Panc1 (cell line): ENCODE data around the gene CACNA1D.

Experiments used
- POLR2AphosphoS5 ChIP-seq: IDR thresholded peaks from 2 replicates; pipeline ENCODE4 v1.6.1; 2012; ENCODE audit warnings: mild to moderate bottlenecking, low read depth, low read length, moderate library complexity
- TF ChIP-seq, protein P1 (sequence below): fragments of 450-650 bp; IDR thresholded peaks from 2 replicates; pipeline ENCODE4 v1.5.1; 2017; ENCODE audit warnings: mild to moderate bottlenecking

DNA sequence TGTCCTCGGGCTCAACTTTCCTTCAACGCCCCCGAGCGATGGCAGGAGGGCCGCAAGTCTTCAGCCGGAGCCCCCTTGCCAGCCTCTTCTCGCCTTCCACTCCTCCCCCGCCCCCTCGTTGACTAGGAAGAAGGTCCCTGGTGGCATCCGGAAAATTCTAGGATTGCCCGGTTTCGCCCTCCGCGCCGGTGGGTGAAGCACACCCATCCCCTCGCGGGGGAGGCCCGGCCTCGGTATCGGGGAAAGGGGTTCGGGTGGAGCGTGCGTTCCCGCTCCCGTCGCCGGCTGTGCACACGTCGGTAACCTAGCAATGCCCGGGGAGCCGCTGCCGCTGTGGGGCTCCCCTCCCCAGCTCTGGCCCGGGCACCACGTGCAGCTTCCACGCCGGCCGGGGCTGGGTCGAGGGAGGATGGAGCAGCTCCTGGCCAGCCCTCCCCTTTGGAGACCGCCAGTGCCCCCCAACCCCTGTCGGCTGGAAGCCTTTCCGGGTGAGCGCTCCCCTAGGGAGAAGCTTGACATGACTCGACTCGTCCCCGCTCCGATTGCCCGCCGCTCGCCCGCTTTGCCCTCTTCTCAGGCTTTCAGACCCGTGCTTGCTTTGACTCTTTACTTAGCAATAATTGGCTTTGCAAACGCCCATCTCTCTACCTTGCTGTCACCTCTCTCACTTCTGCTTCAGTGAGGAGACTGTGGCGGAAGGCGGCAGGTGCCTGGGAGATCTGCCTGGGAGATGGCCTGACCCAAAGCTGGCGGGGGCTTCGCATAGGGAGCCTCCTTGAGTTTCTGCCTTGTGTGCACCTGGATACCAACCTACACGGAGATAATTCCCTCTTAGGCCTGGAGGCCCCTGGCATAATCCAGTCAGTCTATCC, 1.3 kb downstream of the CACNA1D start:
- no peak for TF ChIP-seq POLR2AphosphoS5
- TF ChIP-seq, protein P1, sequence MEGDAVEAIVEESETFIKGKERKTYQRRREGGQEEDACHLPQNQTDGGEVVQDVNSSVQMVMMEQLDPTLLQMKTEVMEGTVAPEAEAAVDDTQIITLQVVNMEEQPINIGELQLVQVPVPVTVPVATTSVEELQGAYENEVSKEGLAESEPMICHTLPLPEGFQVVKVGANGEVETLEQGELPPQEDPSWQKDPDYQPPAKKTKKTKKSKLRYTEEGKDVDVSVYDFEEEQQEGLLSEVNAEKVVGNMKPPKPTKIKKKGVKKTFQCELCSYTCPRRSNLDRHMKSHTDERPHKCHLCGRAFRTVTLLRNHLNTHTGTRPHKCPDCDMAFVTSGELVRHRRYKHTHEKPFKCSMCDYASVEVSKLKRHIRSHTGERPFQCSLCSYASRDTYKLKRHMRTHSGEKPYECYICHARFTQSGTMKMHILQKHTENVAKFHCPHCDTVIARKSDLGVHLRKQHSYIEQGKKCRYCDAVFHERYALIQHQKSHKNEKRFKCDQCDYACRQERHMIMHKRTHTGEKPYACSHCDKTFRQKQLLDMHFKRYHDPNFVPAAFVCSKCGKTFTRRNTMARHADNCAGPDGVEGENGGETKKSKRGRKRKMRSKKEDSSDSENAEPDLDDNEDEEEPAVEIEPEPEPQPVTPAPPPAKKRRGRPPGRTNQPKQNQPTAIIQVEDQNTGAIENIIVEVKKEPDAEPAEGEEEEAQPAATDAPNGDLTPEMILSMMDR = no peak
